Heart left ventricle (tissue), 16 donors: ENCODE measurements around the gene GPC6. TPM values are rescaled to one million over a fixed set of nuclear protein-coding genes. Genes with fewer than 3 reads are reported as not detected.

Experiments used
- ATAC-seq, 4 donors: fragments of 200-7000 bp; cut with Tn5 transposase; one replicate each; pipeline ENCODE4 v1.9.1; 2020 to 2022; ENCODE audit warnings: moderate library complexity in 4 of 4, mild to moderate bottlenecking in 3 of 4, moderate number of reproducible peaks in 1 of 4
- DNase-seq, 5 donors: peaks; one replicate each; pipeline ENCODE4 v3.0.0-alpha.2; 2020
- H3K27ac ChIP-seq, 12 donors: fragments of 200-600 bp; sonication (generic) in 4 of 12; one replicate each; pipeline versions ENCODE4 v1.5.0 to v1.8.0; 2016 to 2022; ENCODE audit warnings: mild to moderate bottlenecking in 2 of 12
- H3K27me3 ChIP-seq, 9 donors: fragments of 200-600 bp; sonication (generic) in 2 of 9; one replicate each; pipeline versions ENCODE4 v1.5.1 to v1.8.0; 2016 to 2022; ENCODE audit warnings: mild to moderate bottlenecking in 3 of 9
- H3K36me3 ChIP-seq, 9 donors: fragments of 200-600 bp; sonication (generic) in 2 of 9; one replicate each; pipeline versions ENCODE4 v1.5.0 to v1.8.0; 2018 to 2022; ENCODE audit warnings: mild to moderate bottlenecking in 2 of 9
- H3K4me1 ChIP-seq, 12 donors: fragments of 200-600 bp; sonication (generic) in 4 of 12; one replicate each; pipeline versions ENCODE4 v1.5.0 to v1.8.0; 2016 to 2022; ENCODE audit warnings: mild to moderate bottlenecking in 3 of 12
- H3K4me3 ChIP-seq, 12 donors: fragments of 200-600 bp; sonication (generic) in 4 of 12; one replicate each; pipeline versions ENCODE4 v1.5.0 to v1.8.0; 2017 to 2022; ENCODE audit warnings: mild to moderate bottlenecking in 9 of 12, moderate library complexity in 4 of 12
- H3K9me3 ChIP-seq, 12 donors: fragments of 200-600 bp; sonication (generic) in 4 of 12; one replicate each; pipeline versions ENCODE4 v1.5.0 to v1.8.0; 2016 to 2022; ENCODE audit warnings: mild to moderate bottlenecking in 1 of 12
- POLR2A ChIP-seq, 2 donors: fragments of 450-650 bp; IDR thresholded peaks; one replicate each; pipeline ENCODE4 v1.6.1; 2017; ENCODE audit warnings: antibody characterized with exemption in 2 of 2, mild to moderate bottlenecking in 2 of 2, moderate library complexity in 2 of 2
- WGBS, 4 donors: extraction: QIAGEN DNeasy Blood & Tissue Kit in 2 of 4; methylation state at CpG; one replicate each; pipeline versions ENCODE4 v1.1.5 to v1.1.7; 2013 to 2018; 5-methylcytosine and 5-hydroxymethylcytosine counted together
- intact Hi-C, 10 donors: fragments of 100-400 bp; cut with DNase I; formaldehyde crosslinking; loops; one replicate each; pipeline versions ENCODE4 v1.11.1 to v1.14.2; 2022
- polyA plus RNA-seq, 2 donors: library from polyadenylated mRNA; stranded (reverse); fragments of 200-250 nt; gene quantifications; one replicate each; pipeline ENCODE4 v1.2.3, GENCODE V29; 2013
- total RNA-seq, 9 donors: library from RNA; depleted of rRNA in 2 of 9; stranded (reverse); fragments of >200 nt in 2 of 9; fragmentation: NEBNext Ultra II Directional in 3 of 9; extraction: Animal tissue kit (Norgen Biotek cat#: 25700) in 3 of 9; gene quantifications; one replicate each; pipeline versions ENCODE4 v1.1.0 to v1.2.4, GENCODE V29; 2016 to 2023
- TF ChIP-seq, protein P1 (sequence below), 12 donors: fragments of 200-600 bp; sonication (generic) in 4 of 12; IDR thresholded peaks; one replicate each; pipeline versions ENCODE4 v1.5.0 to v1.8.0; 2018 to 2022; ENCODE audit warnings: antibody characterized with exemption in 12 of 12, mild to moderate bottlenecking in 5 of 12
- donor health status: ischemic (EF 13 %, LVEDD 7.1; RV severe dilation, severe dysfunction).
- donor health status: healthy with polysubstance abuse.
- donor health status: DM: no; HTN: yes; CAD: no.
- donor health status: DM: no; HTN: no; CAD: no.
- donor health status: ischemic (EF 25% LVEDD 6.9; RV normal size, moderate dysfunction).
- donor health status: ischemic (EF 25% LVEDD 5.7; RV mildly dilated, moderate dysfunction).
- donor health status: healthy.
- donor health status: DM: yes; HTN: yes; CAD: no.
- donor health status: ischemic (EF 35%, LVEDD 5.7; RV mildly dilated, moderate dysfunction).
- donor health status: nonischemic (EF 11% LVEDD 7.7; RV severe dilation, severe dysfunction).
- donor health status: DM: yes; HTN: yes; CAD: no.
- donor health status: PGD.
- donor health status: ischemic (EF 29% LVEDD 5.4; RV normal size, mild dysfunction).
- donor health status: nonischemic (EF 23%, LVEDD 6.1; RV moderate dilation, normal function).

Gene GPC6
- total and polyA plus RNA-seq, 11 donors = 0.08 to 6.2 (median 2.0) TPM

DNA sequence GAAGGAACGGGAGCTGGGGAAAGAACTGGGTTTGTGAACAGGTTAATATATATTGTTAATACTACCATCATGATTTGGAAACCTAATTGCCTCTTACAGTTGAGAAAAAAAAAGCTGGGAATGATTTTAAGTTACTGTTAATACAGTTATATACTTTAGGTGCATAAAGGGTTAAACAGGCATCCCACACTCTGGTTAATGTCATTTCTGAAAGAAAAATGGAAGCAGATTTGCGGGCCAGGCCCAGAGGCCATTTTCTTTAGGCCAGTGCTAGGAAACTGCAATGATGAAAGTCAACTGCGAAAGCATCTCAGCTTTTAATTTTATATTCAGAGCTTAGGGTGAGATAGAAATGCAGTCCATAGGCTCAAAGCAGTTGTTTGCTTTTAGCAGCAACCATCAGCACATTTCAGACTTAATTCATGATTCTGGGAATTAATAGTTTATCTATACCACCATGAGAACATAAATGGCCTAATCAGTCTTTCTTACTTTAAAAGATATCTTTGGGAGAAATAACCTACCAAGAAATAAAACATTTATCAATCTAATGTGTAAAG lies 592.8 kb downstream of the GPC6 start:
- H3K27me3 ChIP-seq = no peaks in the 10 kb centered on the region
- no peaks in the 10 kb centered on the region for H3K36me3 ChIP-seq
- TF ChIP-seq, protein P1, sequence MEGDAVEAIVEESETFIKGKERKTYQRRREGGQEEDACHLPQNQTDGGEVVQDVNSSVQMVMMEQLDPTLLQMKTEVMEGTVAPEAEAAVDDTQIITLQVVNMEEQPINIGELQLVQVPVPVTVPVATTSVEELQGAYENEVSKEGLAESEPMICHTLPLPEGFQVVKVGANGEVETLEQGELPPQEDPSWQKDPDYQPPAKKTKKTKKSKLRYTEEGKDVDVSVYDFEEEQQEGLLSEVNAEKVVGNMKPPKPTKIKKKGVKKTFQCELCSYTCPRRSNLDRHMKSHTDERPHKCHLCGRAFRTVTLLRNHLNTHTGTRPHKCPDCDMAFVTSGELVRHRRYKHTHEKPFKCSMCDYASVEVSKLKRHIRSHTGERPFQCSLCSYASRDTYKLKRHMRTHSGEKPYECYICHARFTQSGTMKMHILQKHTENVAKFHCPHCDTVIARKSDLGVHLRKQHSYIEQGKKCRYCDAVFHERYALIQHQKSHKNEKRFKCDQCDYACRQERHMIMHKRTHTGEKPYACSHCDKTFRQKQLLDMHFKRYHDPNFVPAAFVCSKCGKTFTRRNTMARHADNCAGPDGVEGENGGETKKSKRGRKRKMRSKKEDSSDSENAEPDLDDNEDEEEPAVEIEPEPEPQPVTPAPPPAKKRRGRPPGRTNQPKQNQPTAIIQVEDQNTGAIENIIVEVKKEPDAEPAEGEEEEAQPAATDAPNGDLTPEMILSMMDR (IDR thresholded peaks at IDR 0.05) = no peak
- no peak for TF ChIP-seq POLR2A (IDR thresholded peaks at IDR 0.05)
- ATAC-seq (no peak), DNase-seq (no peak)
- H3K4me1 ChIP-seq = no peaks in the 10 kb centered on the region
- no peaks in the 10 kb centered on the region for H3K9me3 ChIP-seq
- H3K4me3 ChIP-seq = no peak overlapping the region
- 79 to 88% (median 85%) methylated on average over 3 of the region's 3 CpGs for WGBS, 4 donors
- H3K27ac ChIP-seq = no peak overlapping the region
- intact Hi-C loops = no loop called here

DNA sequence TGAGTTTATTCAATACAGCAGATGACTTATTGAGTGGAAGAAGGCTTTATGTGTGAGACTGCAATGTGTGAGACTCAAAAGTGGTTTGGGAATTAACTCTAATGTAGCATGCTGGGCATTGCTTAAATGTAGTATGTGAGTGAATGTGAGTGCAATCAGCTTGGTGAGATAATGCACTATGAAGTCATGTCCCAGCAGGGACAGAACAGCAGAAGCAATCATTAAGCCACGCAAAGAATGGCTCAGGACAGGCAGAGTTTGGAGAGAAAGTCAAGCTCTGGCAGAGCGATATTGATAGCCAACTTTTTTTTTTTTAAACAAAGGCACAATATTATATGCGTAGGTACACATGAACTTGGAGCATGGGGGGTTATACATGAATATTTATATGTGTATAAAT lies 597.7 kb downstream of the GPC6 start:
- DNase-seq (no peak), ATAC-seq (no peak)
- Histone ChIP-seq H3K4me1 (no peaks in the 10 kb centered on the region), H3K36me3 (no peaks in the 10 kb centered on the region), H3K27ac (no peak overlapping the region), H3K27me3 (no peaks in the 10 kb centered on the region), H3K4me3 (no peak overlapping the region), H3K9me3 (no peaks in the 10 kb centered on the region)
- TF ChIP-seq, protein P1 (IDR thresholded peaks at IDR 0.05) = no peak
- TF ChIP-seq POLR2A (IDR thresholded peaks at IDR 0.05) = no peak
- 62 to 73% (median 70%) methylated on average over 3 of the region's 3 CpGs for WGBS, 4 donors
- intact Hi-C loops = no loop called here

DNA sequence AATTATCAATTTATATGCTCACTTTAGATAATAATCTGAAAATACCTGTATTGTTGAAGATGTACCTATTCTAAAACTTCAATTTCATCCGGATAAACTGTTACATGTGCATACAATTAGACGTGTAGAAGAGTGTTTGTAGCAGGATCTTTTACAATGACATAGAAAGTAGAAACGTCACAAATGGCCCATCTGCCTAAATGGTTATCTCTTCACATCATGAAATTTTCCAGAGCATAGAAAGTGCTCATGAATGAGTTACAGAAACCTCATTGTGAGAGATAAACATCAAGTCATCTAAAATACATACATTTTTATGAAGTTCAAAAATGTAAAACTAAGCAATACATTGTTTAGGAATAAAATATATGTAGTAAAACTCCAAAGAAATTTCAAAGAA lies 607.4 kb downstream of the GPC6 start:
- 75 to 83% (median 80%) methylated on average over 3 of the region's 3 CpGs for WGBS, 4 donors
- H3K4me3 ChIP-seq = no peak overlapping the region
- intact Hi-C loops = no loop called here
- DNase-seq (no peak), ATAC-seq (no peak)
- no peaks in the 10 kb centered on the region for H3K36me3 ChIP-seq
- TF ChIP-seq POLR2A (IDR thresholded peaks at IDR 0.05) = no peak
- TF ChIP-seq, protein P1 (IDR thresholded peaks at IDR 0.05) = no peak
- no peak overlapping the region for H3K27ac ChIP-seq
- no peaks in the 10 kb centered on the region for H3K9me3 ChIP-seq
- no peaks in the 10 kb centered on the region for H3K4me1 ChIP-seq
- H3K27me3 ChIP-seq = no peaks in the 10 kb centered on the region

DNA sequence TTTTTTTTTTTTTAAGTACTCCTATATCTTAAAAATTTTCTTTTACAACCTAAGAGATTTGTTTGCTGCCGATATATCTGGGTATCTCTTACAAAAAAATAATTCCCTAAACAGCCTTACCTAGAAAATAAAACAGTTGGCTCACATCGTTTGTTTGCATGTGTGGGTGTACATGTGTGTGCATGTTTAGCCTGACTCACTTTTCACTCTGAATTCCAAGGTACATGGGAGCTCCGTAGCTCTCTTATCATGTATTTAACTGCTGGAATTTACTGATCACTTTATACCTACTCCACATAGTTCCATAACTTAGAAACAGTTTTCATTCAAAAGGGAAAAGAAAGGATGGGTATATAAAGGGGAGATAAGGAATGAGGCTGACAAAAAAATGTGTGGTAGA lies 616.5 kb downstream of the GPC6 start:
- DNase-seq (no peak), ATAC-seq (no peak)
- H3K36me3 ChIP-seq = no peaks in the 10 kb centered on the region
- 73 to 77% (median 73%) methylated on average over 3 of the region's 3 CpGs for WGBS, 4 donors
- no peak overlapping the region for H3K27ac ChIP-seq
- no peak overlapping the region for H3K4me3 ChIP-seq
- no peaks in the 10 kb centered on the region for H3K9me3 ChIP-seq
- TF ChIP-seq, protein P1 (IDR thresholded peaks at IDR 0.05) = no peak
- no peak for TF ChIP-seq POLR2A (IDR thresholded peaks at IDR 0.05)
- no peaks in the 10 kb centered on the region for H3K4me1 ChIP-seq
- intact Hi-C loops = no loop called here
- no peaks in the 10 kb centered on the region for H3K27me3 ChIP-seq
